Anterior cingulate cortex (tissue), 58 donors: ENCODE results near the gene KRTAP5-2.
"Not testable (repeated sequence)": the region's sequence is repeated elsewhere in the genome, so short reads cannot be mapped to it uniquely, and the experiment has no call there.

Source experiments
- DNase-seq, 58 donors: peaks; one replicate each; lab custom pipeline; 2025; lab: John Stamatoyannopoulos, UW

KRTAP5-2 gene

GRCh38 chr11:1597994-1598380 lies at the start of gene KRTAP5-2:
Gene KRTAP5-2 (minus strand): TSS chr11:1598294. CDS start chr11:1598250, 44 bp downstream.
- no peak for DNase-seq

GRCh38 chr11:1646540-1646939 lies 48.4 kb upstream of the KRTAP5-2 start:
- not testable (repeated sequence) for DNase-seq

- DNase-seq: no peak
Observed at GRCh38 chr11:1645357-1645821, 47.3 kb upstream of the KRTAP5-2 start.

- no peak for DNase-seq
Observed at GRCh38 chr11:1644601-1645356, 46.7 kb upstream of the KRTAP5-2 start.

- no peak for DNase-seq
Observed at GRCh38 chr11:1643146-1643690, 45.1 kb upstream of the KRTAP5-2 start.

- DNase-seq: no peak
Observed at GRCh38 chr11:1642288-1643145, 44.4 kb upstream of the KRTAP5-2 start.

GRCh38 chr11:1641096-1641495 lies 43.0 kb upstream of the KRTAP5-2 start:
- DNase-seq: no peak

DNA sequence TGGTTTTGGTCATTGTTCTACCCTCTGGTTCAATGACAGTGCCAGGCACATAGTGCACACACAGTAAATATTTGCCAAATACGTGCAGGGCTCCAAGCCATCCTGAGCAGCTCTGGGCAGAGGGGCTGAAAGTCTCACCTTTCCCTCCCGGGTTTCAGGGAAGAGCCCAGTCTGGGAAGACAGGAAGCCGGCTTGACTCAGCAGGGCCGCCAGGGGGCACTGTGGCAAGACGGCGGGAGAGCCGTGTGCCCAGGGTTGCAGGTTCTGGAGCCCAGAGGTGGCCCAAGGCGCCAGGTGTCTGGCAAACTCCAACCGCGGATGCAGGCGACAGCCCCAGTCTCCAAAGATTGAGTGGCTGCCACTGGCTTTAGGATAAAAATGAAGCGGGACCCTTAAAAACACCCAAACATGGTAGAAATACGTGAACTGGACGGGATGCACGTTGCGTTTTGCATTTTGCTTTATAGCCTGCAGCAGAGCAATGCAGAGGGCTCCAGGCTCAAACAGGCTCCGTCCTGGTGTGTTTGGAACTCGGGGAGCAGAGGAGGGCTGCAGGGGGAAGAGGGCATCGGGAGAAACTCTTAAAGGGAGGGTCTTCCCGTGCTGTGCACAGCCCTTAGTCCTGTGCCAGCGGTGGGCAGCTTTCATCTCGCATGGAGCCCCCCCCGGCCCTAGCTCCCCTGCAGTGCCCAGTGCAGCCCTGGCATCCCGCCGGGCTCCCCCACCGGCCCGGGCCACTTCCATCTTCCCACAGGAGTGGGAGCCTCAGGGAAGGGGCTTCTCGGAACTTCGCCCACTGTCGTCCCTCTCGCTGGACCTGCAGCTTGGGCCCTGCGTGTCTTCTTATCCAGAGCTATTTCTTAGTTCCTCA lies 42.2 kb upstream of the KRTAP5-2 start:
- DNase-seq: peak in 6 of 58 donors; percentile 5 to 28 (median 12)

DNA sequence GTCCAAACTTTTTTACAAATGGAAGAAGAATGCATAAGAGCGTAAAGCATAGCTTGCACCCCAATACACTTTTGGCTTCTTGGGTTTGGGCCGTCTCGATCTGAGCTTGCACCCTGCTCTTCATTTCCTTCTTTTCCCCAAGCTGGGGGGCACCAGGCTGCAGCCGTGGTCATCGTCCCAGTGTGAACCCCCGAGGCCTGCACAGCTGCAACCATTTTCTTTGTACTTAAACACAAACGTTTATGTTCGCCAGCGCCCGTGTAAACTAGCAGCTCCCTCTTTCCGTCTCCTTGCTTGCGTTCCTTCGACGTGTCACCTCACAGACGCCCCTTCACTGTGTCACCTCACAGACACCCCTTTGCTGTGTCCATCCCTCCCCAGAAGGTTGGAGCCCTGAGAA lies 41.6 kb upstream of the KRTAP5-2 start:
- no peak for DNase-seq

DNA sequence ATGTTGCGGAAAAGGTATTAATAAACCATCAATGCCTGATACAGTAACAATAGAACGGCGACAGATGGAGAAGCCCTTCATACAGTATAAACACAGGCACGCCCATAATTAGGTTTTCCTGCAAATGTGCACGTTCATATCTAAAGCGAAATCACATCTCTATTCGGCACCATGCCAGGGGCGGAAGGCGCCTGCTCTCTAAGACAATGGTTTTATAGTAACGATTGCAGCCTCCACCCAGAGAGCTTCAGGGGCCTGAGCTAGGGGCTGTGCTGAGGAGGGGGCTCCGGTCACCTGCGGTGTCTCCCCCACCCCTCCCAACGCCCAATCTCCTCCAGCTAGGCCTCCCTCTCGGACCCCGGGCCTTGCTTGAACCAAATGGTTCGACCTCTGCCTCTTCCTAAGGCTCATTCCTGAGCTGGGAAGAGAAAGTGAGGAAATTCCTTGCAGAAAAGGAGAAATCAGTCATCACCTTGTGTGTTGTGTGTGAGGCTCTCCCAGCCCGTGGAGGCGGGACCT lies 41.1 kb upstream of the KRTAP5-2 start:
- no peak for DNase-seq

DNA sequence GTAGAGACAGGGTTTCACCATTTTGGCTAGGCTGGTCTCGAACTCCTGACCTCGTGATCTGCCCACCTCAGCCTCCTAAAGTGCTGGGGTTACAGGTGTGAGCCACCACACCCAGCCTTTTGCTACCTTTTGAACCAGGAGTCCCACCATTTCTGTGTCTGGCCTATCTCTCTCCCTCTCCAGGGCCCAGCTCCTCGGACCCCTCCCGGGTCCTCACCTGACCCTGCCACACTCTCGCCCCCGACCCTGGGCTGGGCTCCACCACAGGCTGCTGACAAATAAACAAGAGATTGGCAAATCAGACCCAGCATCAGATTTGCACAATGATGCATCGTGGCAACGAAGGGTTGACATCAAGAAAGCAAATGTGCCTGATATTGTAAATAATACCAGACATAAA lies 40.2 kb upstream of the KRTAP5-2 start:
- no peak for DNase-seq

- DNase-seq: no peak
Observed at GRCh38 chr11:1637628-1638027, 39.5 kb upstream of the KRTAP5-2 start.

DNA sequence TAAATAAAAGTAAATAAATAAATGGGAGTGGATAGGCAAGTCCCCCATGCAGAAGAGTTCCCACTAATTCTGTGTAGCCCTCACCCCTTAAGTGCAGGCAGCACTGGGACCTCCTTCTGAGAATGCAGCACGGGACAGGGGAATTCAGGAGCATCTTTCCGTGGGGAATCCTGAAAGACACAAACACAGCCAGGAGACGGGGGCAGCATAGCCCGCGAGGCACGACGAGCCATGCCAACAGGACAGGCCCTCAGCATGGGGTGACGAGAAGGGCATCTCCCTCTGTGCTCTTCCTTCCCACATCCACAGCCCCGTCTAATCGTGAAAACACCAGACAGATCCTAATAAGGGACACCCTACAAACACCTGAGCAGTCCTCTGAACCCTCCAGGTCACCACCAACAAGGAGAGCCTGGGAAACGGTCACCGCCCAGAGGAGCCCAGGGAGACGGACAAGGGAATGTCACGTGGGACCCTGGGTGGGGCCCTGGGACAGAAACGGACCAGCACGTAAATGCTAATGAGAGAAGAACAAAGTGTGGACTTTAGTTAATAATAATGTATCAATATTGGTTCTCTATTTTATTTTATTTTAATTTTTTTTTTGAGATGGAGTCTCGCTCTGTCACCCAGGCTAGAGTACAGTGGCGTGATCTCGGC lies 38.3 kb upstream of the KRTAP5-2 start:
- no peak for DNase-seq

DNA sequence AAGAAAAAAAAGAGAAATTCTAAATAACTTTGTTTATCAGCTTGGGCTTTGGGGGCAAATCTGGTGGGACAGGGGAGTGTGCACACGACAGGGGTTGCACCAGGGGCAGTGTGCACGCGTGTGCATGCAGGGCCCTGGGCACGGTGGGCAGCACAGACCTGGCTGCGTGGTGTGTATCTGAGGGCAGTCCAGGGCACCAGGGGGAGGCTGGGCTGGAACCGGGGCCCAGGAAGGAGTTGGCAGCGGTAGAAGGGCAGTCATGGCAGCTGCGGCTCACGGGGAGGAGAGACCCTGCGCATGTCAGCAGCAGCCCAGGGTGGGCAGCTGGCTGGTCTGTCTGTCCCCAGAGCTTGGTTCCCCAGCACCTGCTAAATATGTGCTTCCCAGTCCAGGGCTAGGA lies 35.8 kb upstream of the KRTAP5-2 start:
- DNase-seq: no peak

- no peak for DNase-seq
Observed at GRCh38 chr11:1632053-1632714, 34.1 kb upstream of the KRTAP5-2 start.

- no peak for DNase-seq
Observed at GRCh38 chr11:1631066-1631568, 33.0 kb upstream of the KRTAP5-2 start.

GRCh38 chr11:1630271-1630670 lies 32.2 kb upstream of the KRTAP5-2 start:
- DNase-seq: no peak

DNA sequence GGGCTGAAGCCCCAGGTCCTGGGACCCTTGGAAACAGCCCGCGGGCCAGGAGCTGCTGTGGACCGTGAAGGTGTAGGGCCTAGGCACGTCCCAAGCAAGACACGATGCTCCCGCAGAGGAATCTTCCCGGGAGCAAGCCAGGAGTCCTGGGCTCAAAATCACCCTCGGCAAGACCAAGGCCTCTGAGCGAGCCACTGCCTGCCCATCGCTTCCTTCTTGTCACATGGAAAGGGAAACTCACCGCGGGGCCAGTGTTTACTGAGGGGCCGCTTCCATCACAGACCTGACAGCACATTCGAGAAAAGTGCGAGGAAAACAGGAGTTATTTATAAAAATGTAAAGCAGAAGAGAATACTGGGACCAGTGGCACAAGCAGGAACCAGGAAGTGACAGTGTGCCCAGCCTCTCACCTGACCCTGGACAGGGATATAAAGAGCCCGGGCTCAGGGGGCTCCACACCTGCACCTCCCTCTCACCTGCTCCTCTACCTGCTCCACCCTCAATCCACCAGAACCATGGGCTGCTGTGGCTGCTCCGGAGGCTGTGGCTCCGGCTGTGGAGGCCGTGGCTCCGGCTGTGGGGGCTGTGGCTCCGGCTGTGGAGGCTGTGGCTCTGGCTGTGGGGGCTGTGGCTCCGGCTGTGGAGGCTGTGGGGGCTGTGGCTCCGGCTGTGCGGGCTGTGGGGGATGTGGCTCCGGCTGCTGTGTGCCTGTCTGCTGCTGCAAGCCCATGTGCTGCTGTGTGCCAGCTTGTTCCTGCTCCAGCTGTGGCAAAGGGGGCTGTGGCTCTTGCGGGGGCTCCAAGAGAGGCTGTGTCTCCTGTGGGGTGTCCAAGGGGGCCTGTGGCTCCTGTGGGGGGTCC lies 31.5 kb upstream of the KRTAP5-2 start, which contains the start of gene KRTAP5-5:
Gene KRTAP5-5, plus strand, starts transcription at position 450 of the 860 bp plus-strand sequence. Its CDS starts 66 bp downstream, at position 516.
- no peak for DNase-seq
